Measurements from ENCODE around the gene KMO.

KMO gene

GRCh38 chr1:241631674-241632073, 99.5 kb downstream of the KMO start:
- H3K4me3 ChIP-seq (ENCODE audit: low read depth, low read length): no peak overlapping the region
- TF ChIP-seq CTCF (IDR thresholded peaks at IDR 0.05; ENCODE audit: insufficient read depth, low read depth, low read length, missing control alignments): no peak
- no peak for DNase-seq (ENCODE audit: low read depth)

GRCh38 chr1:241632987-241633386, 100.8 kb downstream of the KMO start:
- no peak for DNase-seq (ENCODE audit: low read depth)
- no peak for TF ChIP-seq CTCF (IDR thresholded peaks at IDR 0.05; ENCODE audit: insufficient read depth, low read depth, low read length, missing control alignments)
- H3K4me3 ChIP-seq (ENCODE audit: low read depth, low read length): no peak overlapping the region

GRCh38 chr1:241635556-241636152, 103.5 kb downstream of the KMO start:
- H3K4me3 ChIP-seq (ENCODE audit: low read depth, low read length): no peak overlapping the region
- TF ChIP-seq CTCF (IDR thresholded peaks at IDR 0.05; ENCODE audit: insufficient read depth, low read depth, low read length, missing control alignments): no peak
- peak; percentile 23 for DNase-seq (ENCODE audit: low read depth)

- TF ChIP-seq CTCF (IDR thresholded peaks at IDR 0.05; ENCODE audit: insufficient read depth, low read depth, low read length, missing control alignments): no peak
- no peak for DNase-seq (ENCODE audit: low read depth)
- H3K4me3 ChIP-seq (ENCODE audit: low read depth, low read length): no peak overlapping the region
Measured at GRCh38 chr1:241636291-241636690, 104.1 kb downstream of the KMO start.

- no peak for TF ChIP-seq CTCF (IDR thresholded peaks at IDR 0.05; ENCODE audit: insufficient read depth, low read depth, low read length, missing control alignments)
- DNase-seq (ENCODE audit: low read depth): no peak
- no peak overlapping the region; the same call in 1 of the 2 replicates for H3K4me3 ChIP-seq (ENCODE audit: low read depth, low read length)
Measured at GRCh38 chr1:241637046-241637590, 104.9 kb downstream of the KMO start.

GRCh38 chr1:241637604-241638003, 105.4 kb downstream of the KMO start:
- DNase-seq (ENCODE audit: low read depth): no peak
- no peak for TF ChIP-seq CTCF (IDR thresholded peaks at IDR 0.05; ENCODE audit: insufficient read depth, low read depth, low read length, missing control alignments)
- no peak overlapping the region for H3K4me3 ChIP-seq (ENCODE audit: low read depth, low read length)

All from GM12865 (cell line).